ENCODE results near the gene NISCH.

DNA sequence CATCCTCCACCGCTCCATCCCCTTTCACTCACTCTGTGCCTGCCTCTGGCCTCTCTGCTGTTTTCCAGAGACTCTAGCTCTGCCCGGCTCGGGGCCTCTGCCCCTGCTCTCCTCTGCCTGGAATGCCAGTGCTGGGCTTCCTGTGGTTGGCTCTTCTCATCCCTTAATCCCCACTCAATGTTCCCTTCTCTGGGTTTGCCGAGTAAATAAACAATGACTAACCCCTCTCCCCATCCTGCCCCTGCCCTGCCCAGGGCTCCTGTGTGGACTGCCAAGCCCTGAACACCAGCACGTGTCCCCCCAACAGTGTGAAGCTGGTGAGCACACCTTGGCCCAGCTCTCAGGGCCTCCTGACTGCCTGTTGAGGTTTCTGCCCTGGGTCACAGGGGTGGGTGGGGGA, 52.0 kb downstream of the NISCH start:
- TF ChIP-seq, protein P1, sequence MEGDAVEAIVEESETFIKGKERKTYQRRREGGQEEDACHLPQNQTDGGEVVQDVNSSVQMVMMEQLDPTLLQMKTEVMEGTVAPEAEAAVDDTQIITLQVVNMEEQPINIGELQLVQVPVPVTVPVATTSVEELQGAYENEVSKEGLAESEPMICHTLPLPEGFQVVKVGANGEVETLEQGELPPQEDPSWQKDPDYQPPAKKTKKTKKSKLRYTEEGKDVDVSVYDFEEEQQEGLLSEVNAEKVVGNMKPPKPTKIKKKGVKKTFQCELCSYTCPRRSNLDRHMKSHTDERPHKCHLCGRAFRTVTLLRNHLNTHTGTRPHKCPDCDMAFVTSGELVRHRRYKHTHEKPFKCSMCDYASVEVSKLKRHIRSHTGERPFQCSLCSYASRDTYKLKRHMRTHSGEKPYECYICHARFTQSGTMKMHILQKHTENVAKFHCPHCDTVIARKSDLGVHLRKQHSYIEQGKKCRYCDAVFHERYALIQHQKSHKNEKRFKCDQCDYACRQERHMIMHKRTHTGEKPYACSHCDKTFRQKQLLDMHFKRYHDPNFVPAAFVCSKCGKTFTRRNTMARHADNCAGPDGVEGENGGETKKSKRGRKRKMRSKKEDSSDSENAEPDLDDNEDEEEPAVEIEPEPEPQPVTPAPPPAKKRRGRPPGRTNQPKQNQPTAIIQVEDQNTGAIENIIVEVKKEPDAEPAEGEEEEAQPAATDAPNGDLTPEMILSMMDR (IDR thresholded peaks at IDR 0.05; ENCODE audit: low read depth, low read length, poor library complexity, severe bottlenecking), result no peak
- TF ChIP-seq EZH2phosphoT487 (IDR thresholded peaks at IDR 0.05; ENCODE audit: borderline replicate concordance, low read length), result no peak

Measured in DOHH2 (cell line).